Uterus (tissue), 2 donors: Measurements from ENCODE around the gene NHS.

Source experiments
- POLR2A ChIP-seq, 2 donors: fragments of 450-650 bp; IDR thresholded peaks; one replicate each; pipeline ENCODE4 v1.6.1; 2016; ENCODE audit warnings: antibody characterized with exemption in 2 of 2, mild to moderate bottlenecking in 1 of 2, moderate library complexity in 1 of 2
- TF ChIP-seq, protein P1 (sequence below), 4 experiments: fragments of 200-600 bp in 2 of 4; fragments of 450-650 bp in 2 of 4; sonication (generic) in 2 of 4; IDR thresholded peaks; one replicate each; pipeline ENCODE4 v1.5.1; 2016 to 2019; ENCODE audit warnings: antibody characterized with exemption in 4 of 4, mild to moderate bottlenecking in 2 of 4, moderate library complexity in 1 of 4

DNA sequence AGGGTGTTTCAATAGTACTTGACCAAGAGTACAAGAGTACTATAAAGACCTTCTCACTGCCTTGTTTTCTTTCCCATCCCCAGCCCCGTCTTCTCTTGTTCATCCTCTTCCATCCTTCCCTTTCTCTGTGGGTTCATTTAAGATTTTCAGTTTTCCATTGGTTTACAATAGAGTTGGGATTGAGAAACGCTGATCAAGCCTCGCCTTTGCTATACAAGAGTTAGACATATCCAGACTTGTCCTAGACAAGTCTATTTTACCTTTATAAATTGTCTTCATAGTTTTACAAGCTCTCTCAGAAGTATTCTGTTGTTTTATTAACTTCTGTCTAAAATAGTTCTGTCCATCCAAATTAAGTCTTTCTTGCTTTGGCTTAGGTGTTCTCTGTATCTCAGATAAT lies 332.7 kb downstream of the NHS start:
- TF ChIP-seq, protein P1, sequence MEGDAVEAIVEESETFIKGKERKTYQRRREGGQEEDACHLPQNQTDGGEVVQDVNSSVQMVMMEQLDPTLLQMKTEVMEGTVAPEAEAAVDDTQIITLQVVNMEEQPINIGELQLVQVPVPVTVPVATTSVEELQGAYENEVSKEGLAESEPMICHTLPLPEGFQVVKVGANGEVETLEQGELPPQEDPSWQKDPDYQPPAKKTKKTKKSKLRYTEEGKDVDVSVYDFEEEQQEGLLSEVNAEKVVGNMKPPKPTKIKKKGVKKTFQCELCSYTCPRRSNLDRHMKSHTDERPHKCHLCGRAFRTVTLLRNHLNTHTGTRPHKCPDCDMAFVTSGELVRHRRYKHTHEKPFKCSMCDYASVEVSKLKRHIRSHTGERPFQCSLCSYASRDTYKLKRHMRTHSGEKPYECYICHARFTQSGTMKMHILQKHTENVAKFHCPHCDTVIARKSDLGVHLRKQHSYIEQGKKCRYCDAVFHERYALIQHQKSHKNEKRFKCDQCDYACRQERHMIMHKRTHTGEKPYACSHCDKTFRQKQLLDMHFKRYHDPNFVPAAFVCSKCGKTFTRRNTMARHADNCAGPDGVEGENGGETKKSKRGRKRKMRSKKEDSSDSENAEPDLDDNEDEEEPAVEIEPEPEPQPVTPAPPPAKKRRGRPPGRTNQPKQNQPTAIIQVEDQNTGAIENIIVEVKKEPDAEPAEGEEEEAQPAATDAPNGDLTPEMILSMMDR (IDR thresholded peaks at IDR 0.05), result no peak
- no peak for TF ChIP-seq POLR2A (IDR thresholded peaks at IDR 0.05)
